ENCODE results near the gene SLC50A1. TPM values are rescaled to one million over a fixed set of nuclear protein-coding genes. Genes with fewer than 3 reads are reported as not detected.
A peak's percentile ranks its signal among the peaks of the same experiment; 100 is the strongest.

Gene SLC50A1
- total and polyA plus RNA-seq, 9 of the 15 experiments (the other 6 are each of a cell fraction or from before 2014, with no cell fraction given): 46.5 to 132 (median 91.9) TPM

GRCh38 chr1:155184835-155185782 lies 49.5 kb downstream of the SLC50A1 start:
- H3K9me3 ChIP-seq (replicated peaks; ENCODE audit: control insufficient read depth, insufficient read depth, low read depth, low read length): no peaks in the 10 kb centered on the region
- intact Hi-C loops (cut with micrococcal nuclease) (no loop called here), in situ Hi-C loops (cut with MboI) (no loop called here)
- H2AFZ ChIP-seq (ENCODE audit: low read depth, low read length): no peak overlapping the region
- DNase-seq (ENCODE audit: extremely low read depth in 1 of 4, low spot score in 3 of 4): peak in 1 of 4 experiments; percentile 25
- H3K4me2 ChIP-seq (ENCODE audit: insufficient read depth, low read length): no peak overlapping the region
- TF ChIP-seq FOXA3 (CRISPR knock-in tag; conservative IDR thresholded peaks at IDR 0.05 in 1 of 2, IDR thresholded peaks at IDR 0.05 in 1 of 2): 0 out of 4 replicates have a peak, but pooled peaks of 1 of the 2 experiments have one; percentile 22
- no peak for TF ChIP-seq ZNF696 (CRISPR knock-in tag; conservative IDR thresholded peaks at IDR 0.05)
- TF ChIP-seq POLR2G (IDR thresholded peaks at IDR 0.05; ENCODE audit: low read depth, low read length): peak; percentile 31; the same call in 1 of the 2 replicates
- WGBS (ENCODE audit: insufficient coverage, low coverage, missing lambda C conversion rate): 67% methylated on average over 16 of the region's 21 CpGs
- no peaks in the 10 kb centered on the region for H3K27me3 ChIP-seq (ENCODE audit: control insufficient read depth in 2 of 2, insufficient read depth in 2 of 2, low read length in 2 of 2)
- H3K79me2 ChIP-seq (ENCODE audit: control insufficient read depth, insufficient read depth, low read length): no peaks in the 10 kb centered on the region
- H4K20me1 ChIP-seq (replicated peaks; ENCODE audit: control insufficient read depth, insufficient read depth, low read length): no peaks in the 10 kb centered on the region
- ATAC-seq: peak; percentile 48
- no peak for FAIRE-seq
- no peak overlapping the region for H3K27ac ChIP-seq (ENCODE audit: extremely low read depth, low read depth, low read length)
- ChIA-PET CTCF (ENCODE audit: low intra/inter-chr PET ratio) (interaction anchor here (0.6 kb wide), 1 partner anchor 1175 kb away, joined by 3 read pairs; no protein-coding TSS in a partner anchor), POLR2A (interaction anchor here (1.2 to 1.5 kb wide), 2 partner anchors 8 kb away, joined by 5 to 6 read pairs; no protein-coding TSS in a partner anchor)
- BruUV-seq (replicated peaks): no TSS peak
- no peaks in the 10 kb centered on the region for H3K9me1 ChIP-seq (ENCODE audit: control insufficient read depth, insufficient read depth, low read length)
- no peaks in the 10 kb centered on the region for H3K36me3 ChIP-seq (ENCODE audit: control insufficient read depth, insufficient read depth, low read length)
- H3K9ac ChIP-seq (ENCODE audit: insufficient read depth in 1 of 2, low read depth in 2 of 2, low read length in 2 of 2): peak overlapping the region in 1 of 2 experiments; percentile 33; a peak in 2 of 4 replicates
- H3K4me1 ChIP-seq (replicated peaks in 1 of 2; ENCODE audit: control insufficient read depth in 2 of 2, insufficient read depth in 2 of 2, low read length in 2 of 2): peaks cover 0 to 33% of the 10 kb centered on the region in 2 experiments; a peak in 3 of 5 replicates
- no peak overlapping the region for H3K4me3 ChIP-seq

Measured in K562 (cell line).